Activated naive CD4-positive, alpha-beta T cell treated with anti-CD3 and anti-CD28 coated beads, Interleukin-2, amount 10 ng/mL, durations not matched to agents 7 days and 5 days (primary cell): ENCODE measurements around the gene GALR3.
A peak's percentile ranks its signal among the peaks of the same experiment; 100 is the strongest.

Experiments used
- CTCF ChIA-PET: fragments of 350-600 bp; sonication (Branson Sonifier 250); formaldehyde crosslinking; loops from one replicate; lab custom pipeline; 2021; ENCODE audit warnings: antibody characterized with exemption; lab: Charles Lee
- DNase-seq: peaks from one replicate; pipeline ENCODE4 v3.0.0-alpha.2; 2020
- H3K27ac Mint-ChIP-seq: one replicate; pipeline ENCODE4 v1.8.0; 2021; ENCODE audit warnings: mild to moderate bottlenecking, moderate library complexity, mixed read lengths
- H3K27me3 Mint-ChIP-seq: one replicate; pipeline ENCODE4 v1.8.0; 2021; ENCODE audit warnings: mild to moderate bottlenecking, mixed read lengths
- H3K36me3 Mint-ChIP-seq: one replicate; pipeline ENCODE4 v1.8.0; 2021; ENCODE audit warnings: mixed read lengths
- H3K4me1 Mint-ChIP-seq: one replicate; pipeline ENCODE4 v1.8.0; 2021; ENCODE audit warnings: mixed read lengths
- H3K4me3 Mint-ChIP-seq: one replicate; pipeline ENCODE4 v1.8.0; 2021; ENCODE audit warnings: mild to moderate bottlenecking, moderate library complexity, mixed read lengths
- H3K9me3 Mint-ChIP-seq: one replicate; pipeline ENCODE4 v1.8.0; 2021; ENCODE audit warnings: mixed read lengths

The GALR3 gene

DNA sequence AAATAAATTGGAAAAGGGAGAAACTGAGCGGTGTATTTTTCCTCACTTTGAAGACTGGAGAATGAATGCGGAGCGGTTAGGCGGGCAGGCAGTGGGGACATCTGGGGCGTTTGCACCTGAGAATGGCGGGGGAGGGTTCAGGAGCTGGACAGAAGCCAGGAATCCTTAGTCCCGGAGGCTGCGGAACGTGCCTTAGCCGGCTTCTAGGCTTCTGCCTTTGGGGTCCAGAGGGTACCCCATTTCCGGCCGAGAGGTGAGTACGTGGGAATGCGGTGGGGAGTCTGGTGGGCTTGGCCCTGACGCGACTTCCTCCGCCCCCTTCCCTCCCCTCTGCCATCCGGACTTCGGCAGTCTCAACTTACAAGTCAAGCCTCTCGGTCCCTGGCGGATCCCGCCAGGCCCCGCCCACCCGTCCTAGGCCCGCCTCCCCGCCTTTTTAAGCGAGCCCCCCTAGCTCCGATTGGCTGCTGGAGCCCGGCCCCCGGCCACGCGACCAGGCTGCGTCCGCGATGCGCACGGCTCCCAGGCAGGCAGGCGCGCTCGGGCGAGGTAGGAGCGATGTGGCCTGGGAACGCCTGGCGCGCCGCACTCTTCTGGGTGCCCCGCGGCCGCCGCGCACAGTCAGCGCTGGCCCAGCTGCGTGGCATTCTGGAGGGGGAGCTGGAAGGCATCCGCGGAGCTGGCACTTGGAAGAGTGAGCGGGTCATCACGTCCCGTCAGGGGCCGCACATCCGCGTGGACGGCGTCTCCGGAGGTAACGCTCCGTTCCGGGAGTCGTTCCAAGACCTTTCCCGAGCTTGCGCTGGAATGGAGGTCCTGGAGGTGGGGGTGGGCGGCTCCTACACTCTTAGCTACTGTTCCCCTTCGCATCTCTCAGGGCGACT is 15.5 kb upstream of the GALR3 start, which contains the start of gene GCAT:
Gene GCAT, plus strand, starts transcription at position 525 of the 884 bp plus-strand sequence. Its CDS starts 34 bp downstream, at position 559.
- DNase-seq: peak; percentile 96
- Mint-ChIP-seq H3K36me3 (peaks cover 3% of the 10 kb centered on the region), H3K27me3 (peaks cover 71% of the 10 kb centered on the region), H3K27ac (peak within 1 kb of the TSS; percentile 58), H3K4me3 (peak within 1 kb of the TSS; percentile 76), H3K4me1 (peaks cover 55% of the 10 kb centered on the region), H3K9me3 (no peaks in the 10 kb centered on the region)
- CTCF ChIA-PET: interaction anchor here (0.9 to 3.6 kb wide), 6 partner anchors 10 to 164 kb away, joined by 3 to 38 read pairs (median 4); no protein-coding TSS in a partner anchor

DNA sequence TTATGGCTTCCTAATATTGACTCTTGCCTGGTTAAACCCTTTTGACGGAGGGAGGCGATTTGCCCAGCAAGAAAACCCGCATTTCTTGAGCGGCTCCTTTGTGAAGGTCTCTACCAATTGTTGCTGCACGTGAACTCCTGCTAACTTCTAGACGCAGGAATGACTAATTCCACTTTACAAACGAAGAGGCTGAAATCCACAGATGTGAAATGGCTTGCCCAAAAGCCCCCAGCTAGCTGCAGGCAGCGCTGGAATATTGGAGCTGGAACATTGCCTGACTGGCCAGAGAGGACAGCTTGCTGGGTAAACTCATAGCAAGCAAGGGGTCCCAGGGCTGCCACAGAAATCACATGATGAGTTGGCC is 14.9 kb upstream of the GALR3 start:
- no peak overlapping the region for H3K27ac Mint-ChIP-seq
- H3K36me3 Mint-ChIP-seq: peaks cover 3% of the 10 kb centered on the region
- H3K4me1 Mint-ChIP-seq: peaks cover 49% of the 10 kb centered on the region
- DNase-seq: no peak
- peaks cover 65% of the 10 kb centered on the region for H3K27me3 Mint-ChIP-seq
- CTCF ChIA-PET: interaction anchor here (0.9 to 3.6 kb wide), 7 partner anchors 10 to 165 kb away, joined by 3 to 38 read pairs (median 4); partner anchors contain the start of gene GALR3
- no peaks in the 10 kb centered on the region for H3K9me3 Mint-ChIP-seq
- H3K4me3 Mint-ChIP-seq: peak overlapping the region; percentile 76

DNA sequence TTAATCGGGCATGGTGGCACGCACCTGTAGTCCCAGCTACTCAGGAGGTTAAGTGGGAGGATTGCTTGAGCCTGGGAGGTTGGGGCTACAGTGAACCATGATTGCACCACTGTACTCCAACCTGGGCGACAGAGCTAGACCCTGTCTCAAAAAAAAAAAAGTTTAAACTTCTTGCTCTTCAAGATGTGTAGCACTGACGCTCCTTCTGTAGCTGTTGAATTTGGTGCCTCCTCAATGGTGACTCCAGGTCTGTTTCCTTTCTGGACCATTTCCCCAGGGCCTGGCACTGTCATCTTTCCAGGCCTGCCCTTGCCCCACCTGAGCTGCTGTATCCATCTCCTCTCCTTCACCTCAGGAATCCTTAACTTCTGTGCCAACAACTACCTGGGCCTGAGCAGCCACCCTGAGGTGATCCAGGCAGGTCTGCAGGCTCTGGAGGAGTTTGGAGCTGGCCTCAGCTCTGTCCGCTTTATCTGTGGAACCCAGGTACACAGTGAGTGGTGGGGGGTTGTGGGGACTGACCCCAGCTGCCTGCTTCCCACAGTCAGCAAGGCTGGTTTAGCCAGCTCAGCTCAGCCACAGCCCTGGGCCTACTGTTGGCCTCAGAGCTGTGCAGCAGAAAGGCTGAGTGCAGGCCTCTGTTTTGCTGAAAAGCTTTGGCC is 13.4 kb upstream of the GALR3 start:
- Mint-ChIP-seq H3K9me3 (no peaks in the 10 kb centered on the region), H3K36me3 (peaks cover 3% of the 10 kb centered on the region), H3K27ac (no peak overlapping the region), H3K4me1 (peaks cover 38% of the 10 kb centered on the region), H3K4me3 (no peak overlapping the region), H3K27me3 (peaks cover 50% of the 10 kb centered on the region)
- CTCF ChIA-PET: interaction anchor here (0.8 to 3.6 kb wide), 2 partner anchors 8 to 156 kb away, joined by 3 to 38 read pairs; no protein-coding TSS in a partner anchor
- no peak for DNase-seq

DNA sequence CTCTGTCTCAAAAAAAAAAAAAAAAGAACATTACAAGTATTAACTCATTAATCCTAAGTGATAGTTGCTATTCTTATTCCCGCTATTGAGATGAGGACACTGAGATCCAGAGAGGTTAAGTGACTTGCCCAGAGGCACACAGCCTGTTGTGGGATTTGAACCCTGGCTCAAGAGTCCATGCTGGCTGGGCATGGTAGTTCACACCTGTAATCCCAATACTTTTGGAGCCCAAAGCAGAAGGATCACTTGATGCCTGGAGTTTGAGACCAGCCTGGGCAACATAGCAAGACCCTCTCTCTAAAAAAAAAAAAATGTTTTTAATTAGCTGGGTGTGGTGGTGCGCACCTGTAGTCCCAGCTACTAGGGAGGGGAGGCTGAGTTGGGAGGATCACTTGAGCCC is 11.3 kb upstream of the GALR3 start:
- H3K27ac Mint-ChIP-seq: no peak overlapping the region
- H3K36me3 Mint-ChIP-seq: no peaks in the 10 kb centered on the region
- H3K4me1 Mint-ChIP-seq: peaks cover 22% of the 10 kb centered on the region
- no peak for DNase-seq
- H3K9me3 Mint-ChIP-seq: no peaks in the 10 kb centered on the region
- H3K27me3 Mint-ChIP-seq: peaks cover 29% of the 10 kb centered on the region
- no peak overlapping the region for H3K4me3 Mint-ChIP-seq
- CTCF ChIA-PET: interaction anchor here (1.2 kb wide), 1 partner anchor 51 kb away, joined by 4 read pairs; no protein-coding TSS in a partner anchor

DNA sequence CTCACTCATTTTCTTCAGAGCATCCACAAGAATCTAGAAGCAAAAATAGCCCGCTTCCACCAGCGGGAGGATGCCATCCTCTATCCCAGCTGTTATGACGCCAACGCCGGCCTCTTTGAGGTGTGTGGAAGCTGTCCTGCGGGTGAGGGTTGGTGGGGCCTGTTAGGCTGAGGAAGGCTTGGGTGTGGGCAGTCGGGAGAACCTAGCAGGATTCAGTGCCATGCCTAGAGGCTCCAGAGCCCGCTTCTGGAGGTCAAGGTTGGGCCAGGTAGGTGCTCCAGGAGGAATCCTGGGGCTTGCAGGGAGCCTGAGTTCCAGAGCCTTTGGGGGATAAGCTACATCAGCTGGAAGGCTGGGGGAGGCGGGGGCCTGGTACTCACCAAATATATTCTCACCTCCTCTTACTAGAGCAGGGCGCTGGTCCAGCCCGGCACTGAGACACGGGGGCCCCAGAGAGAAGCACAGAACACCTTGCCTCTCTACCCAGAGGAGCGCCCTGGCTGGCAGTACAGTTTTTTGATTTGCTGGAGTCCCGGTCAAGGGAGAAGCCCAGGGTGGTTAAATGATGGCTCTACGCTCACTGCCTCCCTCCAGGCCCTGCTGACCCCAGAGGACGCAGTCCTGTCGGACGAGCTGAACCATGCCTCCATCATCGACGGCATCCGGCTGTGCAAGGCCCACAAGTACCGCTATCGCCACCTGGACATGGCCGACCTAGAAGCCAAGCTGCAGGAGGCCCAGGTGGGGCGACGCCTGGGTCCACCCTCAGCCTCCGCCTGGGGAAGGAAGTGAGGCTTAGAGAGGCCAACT is 10.1 kb upstream of the GALR3 start:
- H3K27ac Mint-ChIP-seq: no peak overlapping the region
- CTCF ChIA-PET: no interaction called here
- no peak for DNase-seq
- peaks cover 25% of the 10 kb centered on the region for H3K27me3 Mint-ChIP-seq
- peaks cover 20% of the 10 kb centered on the region for H3K4me1 Mint-ChIP-seq
- H3K36me3 Mint-ChIP-seq: no peaks in the 10 kb centered on the region
- no peaks in the 10 kb centered on the region for H3K9me3 Mint-ChIP-seq
- H3K4me3 Mint-ChIP-seq: no peak overlapping the region

DNA sequence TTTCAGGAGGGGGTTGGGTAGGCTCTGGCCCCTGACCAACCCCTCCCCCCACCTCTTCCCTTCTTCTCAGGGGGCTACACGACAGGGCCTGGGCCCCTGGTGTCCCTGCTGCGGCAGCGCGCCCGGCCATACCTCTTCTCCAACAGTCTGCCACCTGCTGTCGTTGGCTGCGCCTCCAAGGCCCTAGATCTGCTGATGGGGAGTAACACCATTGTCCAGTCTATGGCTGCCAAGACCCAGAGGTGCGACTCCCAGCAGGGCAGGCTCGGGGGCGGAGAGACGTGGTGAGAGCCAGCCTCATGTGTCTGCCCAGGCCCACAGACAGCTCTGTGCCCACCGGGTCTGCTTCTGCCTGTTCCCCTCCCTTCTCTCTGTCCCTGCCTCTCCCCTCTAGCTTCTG is 7.6 kb upstream of the GALR3 start:
- CTCF ChIA-PET: interaction anchor here (1.1 to 5.2 kb wide), 6 partner anchors 7 to 172 kb away, joined by 3 to 98 read pairs (median 22); partner anchors contain the start of gene GCAT
- Mint-ChIP-seq H3K36me3 (no peaks in the 10 kb centered on the region), H3K4me3 (no peak overlapping the region), H3K4me1 (peaks cover 17% of the 10 kb centered on the region), H3K27me3 (peaks cover 33% of the 10 kb centered on the region), H3K27ac (no peak overlapping the region), H3K9me3 (no peaks in the 10 kb centered on the region)
- DNase-seq: no peak

DNA sequence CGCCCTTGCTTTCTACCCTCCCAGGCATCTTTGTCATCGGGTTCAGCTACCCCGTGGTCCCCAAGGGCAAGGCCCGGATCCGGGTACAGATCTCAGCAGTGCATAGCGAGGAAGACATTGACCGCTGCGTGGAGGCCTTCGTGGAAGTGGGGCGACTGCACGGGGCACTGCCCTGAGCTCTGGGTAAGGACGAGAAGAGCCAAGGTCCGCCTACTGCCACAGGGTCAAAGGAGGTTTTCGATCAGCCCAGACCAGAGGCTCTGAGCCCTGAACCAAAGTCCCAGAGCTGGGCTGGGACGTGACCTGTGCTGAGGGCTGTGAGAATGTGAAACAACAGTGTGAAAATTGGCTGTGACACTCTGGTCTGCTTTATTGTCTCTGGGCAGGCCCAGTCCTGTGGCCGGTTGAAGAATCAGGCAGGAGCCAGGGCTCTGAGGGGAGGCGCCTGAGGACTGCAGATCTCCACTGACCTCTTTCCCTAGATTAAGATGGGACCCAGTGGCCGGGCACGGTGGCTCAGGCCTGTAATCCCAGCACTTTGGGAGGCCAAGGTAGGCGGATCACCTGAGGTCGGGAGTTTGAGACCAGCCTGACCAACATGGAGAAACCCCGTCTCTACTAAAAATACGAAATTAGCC is 6.5 kb upstream of the GALR3 start:
- no peaks in the 10 kb centered on the region for H3K36me3 Mint-ChIP-seq
- H3K9me3 Mint-ChIP-seq: no peaks in the 10 kb centered on the region

DNA sequence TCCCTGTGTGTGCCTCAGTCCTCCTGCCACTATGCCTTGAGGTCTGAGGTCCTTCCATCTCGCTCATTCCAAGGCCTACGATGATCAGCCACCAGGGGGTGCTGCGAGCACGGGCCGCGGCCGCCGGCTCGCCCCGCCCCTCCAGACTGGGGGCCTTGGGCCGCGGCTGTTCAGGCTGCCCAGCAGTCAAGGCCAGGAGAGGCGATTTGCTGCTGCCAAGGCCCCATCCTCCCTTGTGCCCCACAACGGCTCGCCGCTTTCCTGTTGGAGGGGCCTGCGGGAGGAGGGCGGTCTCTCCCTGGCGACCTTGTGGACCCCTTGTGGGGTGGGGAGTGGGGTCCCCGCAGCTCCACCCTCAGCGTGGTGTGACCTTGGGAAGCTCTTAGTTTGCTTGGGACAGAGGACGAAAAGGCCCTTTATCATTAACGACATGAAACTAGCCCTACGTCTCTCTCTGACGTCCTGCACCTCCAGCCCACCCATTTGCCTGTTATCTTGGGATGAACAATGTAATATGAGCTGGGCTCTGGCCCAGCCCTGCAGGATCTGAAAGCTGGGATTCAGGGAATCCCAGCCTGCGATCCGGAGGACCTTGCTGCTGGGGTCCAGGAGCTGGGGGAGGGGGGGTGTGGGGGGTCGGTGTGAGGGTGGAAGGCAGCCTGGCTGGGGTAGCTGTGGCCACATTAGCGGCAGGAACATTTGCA is 5.3 kb upstream of the GALR3 start:
- Mint-ChIP-seq H3K27ac (no peak overlapping the region), H3K36me3 (no peaks in the 10 kb centered on the region), H3K27me3 (peaks cover 56% of the 10 kb centered on the region), H3K4me1 (peaks cover 18% of the 10 kb centered on the region), H3K4me3 (peak overlapping the region; percentile 15), H3K9me3 (no peaks in the 10 kb centered on the region)
- peak; percentile 84 for DNase-seq
- CTCF ChIA-PET: interaction anchor here (0.7 to 5.2 kb wide), 16 partner anchors 9 to 159 kb away, joined by 3 to 98 read pairs (median 6); partner anchors contain the start of genes C22orf23, EIF3L, GCAT and POLR2F

More for the DNA sequence above, 6.5 kb upstream of the GALR3 start:
- CTCF ChIA-PET: interaction anchor here (0.7 to 5.2 kb wide), 10 partner anchors 8 to 394 kb away, joined by 3 to 98 read pairs (median 10); partner anchors contain the start of gene GCAT
- peaks cover 17% of the 10 kb centered on the region for H3K4me1 Mint-ChIP-seq
- peaks cover 44% of the 10 kb centered on the region for H3K27me3 Mint-ChIP-seq
- no peak for DNase-seq
- peak overlapping the region; percentile 68 for H3K27ac Mint-ChIP-seq
- H3K4me3 Mint-ChIP-seq: no peak overlapping the region

DNA sequence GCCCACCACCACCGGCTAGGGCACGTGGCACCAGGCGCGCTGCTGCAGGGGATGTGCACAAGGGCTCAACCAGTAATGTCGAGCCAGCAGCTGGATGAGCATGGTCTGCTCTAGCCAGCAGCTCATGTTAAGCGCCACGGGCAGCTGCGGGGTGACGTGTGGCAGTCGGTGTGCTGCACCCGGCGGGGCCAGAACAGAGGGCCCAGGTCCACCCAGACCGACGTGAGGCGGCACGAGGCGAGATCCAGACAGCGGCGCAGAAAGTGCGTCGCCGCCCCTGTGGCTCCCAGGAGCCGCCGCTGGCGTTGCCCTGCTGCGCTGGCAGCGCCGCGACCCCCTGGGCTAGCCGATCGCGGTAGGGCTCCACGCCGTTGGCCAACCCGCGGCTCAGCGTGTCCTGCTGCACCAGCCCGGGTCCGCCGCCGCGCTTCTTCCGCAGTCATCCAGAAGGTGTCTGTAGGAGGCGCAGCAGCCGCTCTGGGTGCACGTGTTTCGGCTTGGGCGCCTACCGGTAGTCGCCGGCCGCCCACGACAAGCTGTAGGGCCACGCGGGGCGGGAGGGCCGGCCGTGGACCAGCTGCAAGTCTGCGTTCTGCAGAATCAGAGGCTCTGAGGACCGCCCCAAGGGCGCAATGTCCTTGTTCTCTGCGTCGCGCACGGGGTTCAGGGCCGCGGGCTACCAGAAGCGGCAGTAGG is 4.6 kb upstream of the GALR3 start:
- H3K9me3 Mint-ChIP-seq: no peaks in the 10 kb centered on the region
- H3K27ac Mint-ChIP-seq: no peak overlapping the region
- peak; percentile 82 for DNase-seq
- H3K36me3 Mint-ChIP-seq: no peaks in the 10 kb centered on the region
- H3K4me3 Mint-ChIP-seq: peak overlapping the region; percentile 56
- H3K4me1 Mint-ChIP-seq: peaks cover 18% of the 10 kb centered on the region
- peaks cover 63% of the 10 kb centered on the region for H3K27me3 Mint-ChIP-seq
- CTCF ChIA-PET: interaction anchor here (0.6 to 5.2 kb wide), 15 partner anchors 9 to 313 kb away, joined by 3 to 98 read pairs (median 7); partner anchors contain the start of genes C22orf23, EIF3L, GCAT and POLR2F

DNA sequence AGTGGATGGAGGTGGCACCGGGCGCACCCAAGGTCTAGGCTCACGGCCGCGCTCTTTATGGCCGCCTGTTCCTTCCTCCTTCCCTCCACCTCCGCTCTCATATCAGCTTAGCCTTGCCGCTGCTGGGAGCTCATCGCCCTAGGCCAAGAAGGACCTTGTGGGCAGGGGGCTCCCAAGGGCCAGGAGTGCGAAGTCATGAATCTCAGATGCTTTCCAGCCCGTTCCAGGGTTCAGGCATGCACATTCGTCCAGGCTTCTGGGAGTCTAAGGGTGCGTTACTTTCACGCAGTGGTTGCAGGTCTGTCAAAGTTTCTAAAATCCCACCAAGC is 4.1 kb upstream of the GALR3 start:
- DNase-seq: no peak
- CTCF ChIA-PET: interaction anchor here (0.6 to 5.2 kb wide), 9 partner anchors 8 to 313 kb away, joined by 3 to 98 read pairs (median 13); partner anchors contain the start of genes EIF3L and GCAT
- Mint-ChIP-seq H3K36me3 (no peaks in the 10 kb centered on the region), H3K9me3 (no peaks in the 10 kb centered on the region), H3K27me3 (peaks cover 67% of the 10 kb centered on the region), H3K4me1 (peaks cover 22% of the 10 kb centered on the region), H3K4me3 (peak overlapping the region; percentile 56), H3K27ac (peak overlapping the region; percentile 68)

DNA sequence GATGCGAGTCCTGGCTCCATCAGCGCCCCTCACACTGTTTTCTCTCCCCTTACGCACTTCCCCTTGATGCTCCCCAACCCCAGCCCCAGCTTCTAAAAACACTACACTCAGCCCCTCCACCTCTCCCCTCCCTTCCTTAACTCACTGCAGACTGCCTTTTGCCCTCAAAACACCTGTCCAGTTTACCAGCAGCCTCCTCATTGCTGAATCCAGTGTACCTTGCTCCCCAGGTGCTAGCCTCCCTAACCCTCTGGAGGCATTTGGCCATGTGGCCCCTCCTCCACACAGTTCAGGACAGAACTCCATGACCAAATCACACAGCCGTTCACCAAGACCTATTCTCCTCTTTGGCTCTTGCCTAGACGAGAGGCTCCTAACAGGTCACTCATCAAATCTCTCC is 2.8 kb upstream of the GALR3 start:
- Mint-ChIP-seq H3K4me1 (peaks cover 27% of the 10 kb centered on the region), H3K27me3 (peaks cover 77% of the 10 kb centered on the region), H3K36me3 (no peaks in the 10 kb centered on the region), H3K9me3 (no peaks in the 10 kb centered on the region), H3K27ac (no peak overlapping the region), H3K4me3 (no peak overlapping the region)
- CTCF ChIA-PET: interaction anchor here (5.0 to 5.2 kb wide), 3 partner anchors 12 to 145 kb away, joined by 38 to 98 read pairs (median 65); partner anchors contain the start of gene GCAT
- no peak for DNase-seq
